Transverse colon (tissue), 4 donors: ENCODE results near the gene APELA. TPM values are rescaled to one million over a fixed set of nuclear protein-coding genes. Genes with fewer than 3 reads are reported as not detected.

Experiments
- DNase-seq: peaks from one replicate; pipeline ENCODE4 v3.0.0-alpha.2; 2019
- H3K27ac ChIP-seq, 4 donors: fragments of 200-600 bp; sonication (generic); 2 replicates each; pipeline ENCODE4 v1.5.1; 2016 to 2018; ENCODE audit warnings: inconsistent platforms in 4 of 4
- H3K27me3 ChIP-seq: fragments of 200-600 bp; sonication (generic); 2 replicates; pipeline ENCODE4 v1.5.1; 2017; ENCODE audit warnings: inconsistent platforms
- H3K36me3 ChIP-seq, 4 donors: fragments of 200-600 bp; sonication (generic); 2 replicates each; pipeline ENCODE4 v1.5.1; 2017 to 2019; ENCODE audit warnings: inconsistent platforms in 4 of 4
- H3K4me1 ChIP-seq, 4 donors: fragments of 200-600 bp; sonication (generic); 2 replicates each; pipeline ENCODE4 v1.5.1; 2017 to 2020; ENCODE audit warnings: inconsistent platforms in 4 of 4
- H3K4me3 ChIP-seq, 4 donors: fragments of 200-600 bp; sonication (generic); 1 replicate in 1 of 4; 2 replicates in 3 of 4; pipeline versions ENCODE4 v1.5.1 to v1.6.1; 2017 to 2019; ENCODE audit warnings: inconsistent platforms in 4 of 4
- H3K9me3 ChIP-seq, 2 donors: fragments of 200-600 bp; sonication (generic); 2 replicates each; pipeline ENCODE4 v1.5.1; 2017 to 2019; ENCODE audit warnings: inconsistent platforms in 2 of 2
- EP300 ChIP-seq: sonication (generic); formaldehyde crosslinking; IDR thresholded peaks from one replicate; pipeline ENCODE4 v1.6.1; 2017; ENCODE audit warnings: antibody characterized with exemption, low read depth
- POLR2A ChIP-seq: fragments of 450-650 bp; IDR thresholded peaks from one replicate; pipeline ENCODE4 v1.6.1; 2016; ENCODE audit warnings: antibody characterized with exemption, mild to moderate bottlenecking, moderate library complexity
- POLR2AphosphoS5 ChIP-seq, 3 donors: sonication (generic); formaldehyde crosslinking; IDR thresholded peaks; one replicate each; pipeline ENCODE4 v1.6.1; 2016; ENCODE audit warnings: antibody characterized with exemption in 3 of 3
- WGBS, 2 donors: methylation state at CpG; one replicate each; pipeline ENCODE4 v1.1.5; 2018; ENCODE audit warnings: low coverage in 1 of 2; 5-methylcytosine and 5-hydroxymethylcytosine counted together
- in situ Hi-C, 4 donors: fragments of 200-750 bp; cut with MboI; loops; one replicate each; pipeline versions ENCODE4 v1.15.0 to v1.15.1; 2017; ENCODE audit warnings: low sequenced_read_pairs in 3 of 4, low pct_ligation_motif_present in 1 of 4, low pct_unique_long_range_greater_than_20kb in 1 of 4
- intact Hi-C: fragments of 100-400 bp; cut with DNase I; formaldehyde crosslinking; loops from one replicate; pipeline ENCODE4 v1.15.1; 2023; ENCODE audit warnings: low total_unique reads
- total RNA-seq, 4 donors: library from RNA; depleted of rRNA; stranded (reverse); fragments of >200 nt; gene quantifications; one replicate each; pipeline ENCODE4 v1.1.0, GENCODE V29; 2016
- TF ChIP-seq, protein P1 (sequence below), 5 experiments: fragments of 200-600 bp in 3 of 5; fragments of 450-650 bp in 2 of 5; sonication (generic) in 3 of 5; IDR thresholded peaks; 1 replicate in 2 of 5; 2 replicates in 3 of 5; pipeline ENCODE4 v1.5.1; 2016 to 2017; ENCODE audit warnings: antibody characterized with exemption in 5 of 5, inconsistent platforms in 3 of 5, mild to moderate bottlenecking in 2 of 5, moderate library complexity in 1 of 5

APELA gene, protein sequence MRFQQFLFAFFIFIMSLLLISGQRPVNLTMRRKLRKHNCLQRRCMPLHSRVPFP
- not detected for total RNA-seq

DNA sequence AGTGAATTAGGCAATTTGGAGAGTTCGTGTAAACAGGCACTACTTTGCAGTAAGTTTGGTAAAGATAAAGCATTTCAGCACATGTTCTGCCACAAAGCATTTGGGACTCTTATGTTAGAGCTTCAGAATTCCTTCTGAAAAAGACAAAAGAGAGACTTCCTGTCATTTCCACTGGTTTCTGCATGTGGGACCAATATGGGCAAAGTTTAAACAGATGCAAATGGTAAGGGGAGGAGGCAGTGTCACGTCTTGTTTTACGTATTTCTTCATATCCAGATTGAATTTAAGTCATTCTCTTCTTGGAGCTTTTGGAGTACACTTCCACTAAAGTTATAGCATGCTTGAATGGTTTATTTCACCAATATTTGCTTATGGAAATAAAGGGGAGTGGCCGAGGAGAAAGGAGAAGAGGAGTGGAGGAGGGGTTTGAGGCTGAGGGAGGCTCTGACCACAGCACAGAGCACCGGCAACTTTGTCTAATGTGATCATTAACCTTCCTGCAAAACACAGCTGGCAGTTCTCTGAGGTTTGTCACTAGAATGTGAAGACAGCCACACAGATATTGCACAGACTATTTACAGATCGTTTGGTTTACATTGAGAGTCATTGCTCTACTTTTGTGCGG is at the start of gene APELA:
Gene APELA (plus strand): TSS at position 479 of the 625 bp plus-strand sequence. CDS start 154 bp downstream, outside the sequence.
- TF ChIP-seq, protein P1, sequence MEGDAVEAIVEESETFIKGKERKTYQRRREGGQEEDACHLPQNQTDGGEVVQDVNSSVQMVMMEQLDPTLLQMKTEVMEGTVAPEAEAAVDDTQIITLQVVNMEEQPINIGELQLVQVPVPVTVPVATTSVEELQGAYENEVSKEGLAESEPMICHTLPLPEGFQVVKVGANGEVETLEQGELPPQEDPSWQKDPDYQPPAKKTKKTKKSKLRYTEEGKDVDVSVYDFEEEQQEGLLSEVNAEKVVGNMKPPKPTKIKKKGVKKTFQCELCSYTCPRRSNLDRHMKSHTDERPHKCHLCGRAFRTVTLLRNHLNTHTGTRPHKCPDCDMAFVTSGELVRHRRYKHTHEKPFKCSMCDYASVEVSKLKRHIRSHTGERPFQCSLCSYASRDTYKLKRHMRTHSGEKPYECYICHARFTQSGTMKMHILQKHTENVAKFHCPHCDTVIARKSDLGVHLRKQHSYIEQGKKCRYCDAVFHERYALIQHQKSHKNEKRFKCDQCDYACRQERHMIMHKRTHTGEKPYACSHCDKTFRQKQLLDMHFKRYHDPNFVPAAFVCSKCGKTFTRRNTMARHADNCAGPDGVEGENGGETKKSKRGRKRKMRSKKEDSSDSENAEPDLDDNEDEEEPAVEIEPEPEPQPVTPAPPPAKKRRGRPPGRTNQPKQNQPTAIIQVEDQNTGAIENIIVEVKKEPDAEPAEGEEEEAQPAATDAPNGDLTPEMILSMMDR (IDR thresholded peaks at IDR 0.05) = no peak
- no peak for TF ChIP-seq POLR2AphosphoS5 (IDR thresholded peaks at IDR 0.05)
- TF ChIP-seq POLR2A = no peak
- no peak for TF ChIP-seq EP300
- in situ Hi-C loops = no loop called here
- peaks cover 0 to 10% (median 0%) of the 10 kb centered on the region in 4 donors for H3K4me1 ChIP-seq
- intact Hi-C loops = no loop called here
- no peaks in the 10 kb centered on the region for H3K36me3 ChIP-seq
- H3K27me3 ChIP-seq = no peaks in the 10 kb centered on the region
- WGBS, 2 donors = 13 to 17% methylated on average over 7 of the region's 7 CpGs
- no peak for DNase-seq
- no peak within 1 kb of the TSS for H3K4me3 ChIP-seq
- H3K9me3 ChIP-seq = no peaks in the 10 kb centered on the region
- H3K27ac ChIP-seq = no peak within 1 kb of the TSS

DNA sequence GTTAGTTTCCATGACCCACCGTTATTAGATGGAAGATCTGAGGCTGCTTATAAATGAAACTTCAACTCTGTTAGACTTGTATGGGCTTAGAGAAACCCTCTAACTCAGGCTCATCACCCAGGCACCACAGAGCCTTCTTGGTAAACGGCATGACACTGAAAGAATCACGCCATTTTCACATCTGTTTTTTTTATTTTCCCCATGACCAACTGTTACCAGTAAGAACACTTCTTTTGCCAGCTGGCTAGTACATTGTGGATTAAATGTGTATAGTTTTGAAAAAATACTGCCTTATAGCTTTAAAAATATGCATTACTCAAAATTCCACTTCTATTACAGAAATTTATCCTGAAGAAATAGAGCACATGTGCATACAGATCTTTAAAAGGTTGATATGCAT is 48.0 kb upstream of the APELA start:
- 73 to 80% methylated on average over 2 to 3 of the region's 3 CpGs for WGBS, 2 donors
- in situ Hi-C loops (no loop called here), intact Hi-C loops (no loop called here)
- H3K27ac ChIP-seq = no peak overlapping the region
- H3K4me3 ChIP-seq = no peak overlapping the region
- H3K27me3 ChIP-seq = no peaks in the 10 kb centered on the region
- no peak for DNase-seq
- H3K36me3 ChIP-seq = no peaks in the 10 kb centered on the region
- TF ChIP-seq POLR2AphosphoS5 (IDR thresholded peaks at IDR 0.05) = no peak
- TF ChIP-seq, protein P1 (IDR thresholded peaks at IDR 0.05) = no peak
- TF ChIP-seq EP300 = no peak
- no peak for TF ChIP-seq POLR2A
- no peaks in the 10 kb centered on the region for H3K4me1 ChIP-seq
- H3K9me3 ChIP-seq = no peaks in the 10 kb centered on the region

DNA sequence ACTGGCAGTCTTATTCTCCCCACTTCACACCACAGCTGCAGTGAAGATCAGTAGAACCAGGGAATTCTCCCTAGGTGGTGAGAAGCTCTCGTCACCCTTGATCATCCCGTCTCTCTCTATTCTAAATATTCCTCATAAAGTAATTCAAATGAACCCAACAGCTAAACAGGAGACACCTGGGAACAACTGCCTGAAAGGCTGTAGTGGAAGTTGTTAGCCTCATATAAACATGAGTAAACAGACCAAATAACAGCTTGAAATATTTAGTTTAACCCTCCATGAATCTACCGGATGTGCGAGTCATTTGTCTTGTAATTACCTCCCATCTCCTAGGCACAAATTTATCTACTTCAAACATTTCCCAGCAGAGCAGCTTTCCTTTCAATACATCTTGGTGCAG is 30.4 kb upstream of the APELA start:
- 27 to 38% methylated on average over 4 of the region's 4 CpGs for WGBS, 2 donors
- H3K36me3 ChIP-seq = no peaks in the 10 kb centered on the region
- no peaks in the 10 kb centered on the region for H3K9me3 ChIP-seq
- no peaks in the 10 kb centered on the region for H3K27me3 ChIP-seq
- in situ Hi-C loops = no loop called here
- intact Hi-C loops = no loop called here
- no peak overlapping the region for H3K27ac ChIP-seq
- no peaks in the 10 kb centered on the region for H3K4me1 ChIP-seq
- DNase-seq = no peak
- H3K4me3 ChIP-seq = no peak overlapping the region
- TF ChIP-seq, protein P1 (IDR thresholded peaks at IDR 0.05) = no peak
- TF ChIP-seq POLR2AphosphoS5 (IDR thresholded peaks at IDR 0.05) = no peak
- TF ChIP-seq POLR2A = no peak
- no peak for TF ChIP-seq EP300

DNA sequence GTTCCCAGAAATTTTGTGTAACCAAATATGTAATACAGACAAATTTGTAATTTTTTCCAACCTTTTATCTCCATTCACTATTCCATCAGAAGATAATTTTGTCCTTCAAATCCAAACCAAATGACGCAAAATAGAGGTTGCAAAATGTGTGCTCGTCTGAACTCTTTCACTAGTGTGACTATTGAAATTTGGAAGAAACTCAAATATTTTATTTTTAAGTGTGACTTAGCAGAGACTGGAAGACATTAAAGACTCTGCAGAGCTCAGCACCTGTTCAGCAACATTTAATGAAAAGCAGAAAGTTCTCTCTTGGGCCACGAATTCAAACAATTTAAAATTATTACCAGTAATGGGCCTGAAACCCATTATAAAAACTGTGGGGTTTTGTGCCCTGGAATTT is 30.0 kb upstream of the APELA start:
- 56 to 64% methylated on average over 3 of the region's 3 CpGs for WGBS, 2 donors
- intact Hi-C loops = no loop called here
- H3K36me3 ChIP-seq = no peaks in the 10 kb centered on the region
- H3K4me3 ChIP-seq = no peak overlapping the region
- TF ChIP-seq POLR2AphosphoS5 (IDR thresholded peaks at IDR 0.05) (no peak), EP300 (no peak), POLR2A (no peak)
- TF ChIP-seq, protein P1 (IDR thresholded peaks at IDR 0.05) = no peak
- no peak overlapping the region for H3K27ac ChIP-seq
- H3K27me3 ChIP-seq = no peaks in the 10 kb centered on the region
- DNase-seq = no peak
- no peaks in the 10 kb centered on the region for H3K4me1 ChIP-seq
- in situ Hi-C loops = no loop called here
- no peaks in the 10 kb centered on the region for H3K9me3 ChIP-seq
